NB4 (cell line): ENCODE results near the gene GTF2F2.

Experiments
- POLR2A ChIP-seq: IDR thresholded peaks from 2 replicates; pipeline ENCODE4 v1.6.1; 2011; ENCODE audit warnings: mild to moderate bottlenecking; ENCODE audit not compliant: insufficient read length; ENCODE audit errors: extremely low read depth
- TF ChIP-seq, protein P1 (sequence below): IDR thresholded peaks from one replicate; pipeline ENCODE4 v1.5.1; 2012; ENCODE audit warnings: low read depth, low read length
- TF ChIP-seq, protein P2 (sequence below): IDR thresholded peaks from 2 replicates; pipeline ENCODE4 v1.6.1; 2011; ENCODE audit warnings: low read depth, low read length

DNA sequence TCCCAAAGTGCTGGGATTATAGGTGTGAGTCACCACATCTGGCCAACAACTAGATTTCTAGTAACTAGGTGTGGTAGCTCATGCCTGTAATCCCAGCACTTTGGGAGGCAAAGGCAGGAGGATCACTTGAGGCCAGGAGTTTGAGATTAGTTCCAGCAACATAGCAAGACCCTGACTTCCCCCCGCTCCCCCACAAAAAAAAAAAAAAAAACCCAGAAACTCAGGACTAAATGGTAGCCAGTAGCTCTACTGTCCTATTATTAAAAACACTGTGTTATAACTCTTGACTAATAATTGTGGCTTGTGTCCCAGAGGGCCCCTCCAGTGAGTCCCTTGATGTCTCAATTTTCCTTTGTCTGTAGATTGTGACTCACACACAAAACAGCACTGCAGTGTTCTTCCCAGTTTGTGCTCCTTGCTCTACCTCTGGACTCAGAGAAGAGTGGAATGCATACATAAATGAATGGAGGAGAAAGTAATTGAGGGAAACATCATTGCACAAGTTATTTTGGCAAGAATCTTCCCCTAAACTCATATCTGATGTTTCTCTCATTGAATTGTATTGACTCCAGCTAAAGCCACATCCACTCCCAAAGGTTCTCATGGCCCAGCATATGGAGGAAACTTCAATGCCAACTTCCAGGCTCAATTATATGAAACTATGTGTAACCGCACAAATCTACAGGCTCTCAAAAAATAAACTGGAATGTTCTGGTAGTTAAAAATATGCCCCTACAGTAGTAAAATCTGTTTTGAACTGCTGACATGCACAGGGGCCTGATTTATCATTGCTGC lies 211.9 kb downstream of the GTF2F2 start:
- TF ChIP-seq, protein P1, sequence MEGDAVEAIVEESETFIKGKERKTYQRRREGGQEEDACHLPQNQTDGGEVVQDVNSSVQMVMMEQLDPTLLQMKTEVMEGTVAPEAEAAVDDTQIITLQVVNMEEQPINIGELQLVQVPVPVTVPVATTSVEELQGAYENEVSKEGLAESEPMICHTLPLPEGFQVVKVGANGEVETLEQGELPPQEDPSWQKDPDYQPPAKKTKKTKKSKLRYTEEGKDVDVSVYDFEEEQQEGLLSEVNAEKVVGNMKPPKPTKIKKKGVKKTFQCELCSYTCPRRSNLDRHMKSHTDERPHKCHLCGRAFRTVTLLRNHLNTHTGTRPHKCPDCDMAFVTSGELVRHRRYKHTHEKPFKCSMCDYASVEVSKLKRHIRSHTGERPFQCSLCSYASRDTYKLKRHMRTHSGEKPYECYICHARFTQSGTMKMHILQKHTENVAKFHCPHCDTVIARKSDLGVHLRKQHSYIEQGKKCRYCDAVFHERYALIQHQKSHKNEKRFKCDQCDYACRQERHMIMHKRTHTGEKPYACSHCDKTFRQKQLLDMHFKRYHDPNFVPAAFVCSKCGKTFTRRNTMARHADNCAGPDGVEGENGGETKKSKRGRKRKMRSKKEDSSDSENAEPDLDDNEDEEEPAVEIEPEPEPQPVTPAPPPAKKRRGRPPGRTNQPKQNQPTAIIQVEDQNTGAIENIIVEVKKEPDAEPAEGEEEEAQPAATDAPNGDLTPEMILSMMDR: no peak
- TF ChIP-seq, protein P2, sequence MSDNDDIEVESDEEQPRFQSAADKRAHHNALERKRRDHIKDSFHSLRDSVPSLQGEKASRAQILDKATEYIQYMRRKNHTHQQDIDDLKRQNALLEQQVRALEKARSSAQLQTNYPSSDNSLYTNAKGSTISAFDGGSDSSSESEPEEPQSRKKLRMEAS: no peak
- no peak for TF ChIP-seq POLR2A
